M059J (cell line): ENCODE results near the gene D2HGDH. TPM values are rescaled to one million over a fixed set of nuclear protein-coding genes. Genes with fewer than 3 reads are reported as not detected.
A peak's percentile ranks its signal among the peaks of the same experiment; 100 is the strongest.
"Not testable (repeated sequence)": the region's sequence is repeated elsewhere in the genome, so short reads cannot be mapped to it uniquely, and the experiment has no call there.

Experiments used
- DNase-seq: peaks from one replicate; pipeline ENCODE4 v3.0.0-alpha.2; 2012; ENCODE audit warnings: low read depth
- total RNA-seq: library from RNA; depleted of rRNA; stranded (reverse); fragments of >200 nt; shearing (Covaris generic); gene quantifications from 2 replicates; pipeline ENCODE4 v1.2.3, GENCODE V29; 2014

D2HGDH gene
- total RNA-seq, 1 experiment from 2014 or later, result 6.1 TPM

DNA sequence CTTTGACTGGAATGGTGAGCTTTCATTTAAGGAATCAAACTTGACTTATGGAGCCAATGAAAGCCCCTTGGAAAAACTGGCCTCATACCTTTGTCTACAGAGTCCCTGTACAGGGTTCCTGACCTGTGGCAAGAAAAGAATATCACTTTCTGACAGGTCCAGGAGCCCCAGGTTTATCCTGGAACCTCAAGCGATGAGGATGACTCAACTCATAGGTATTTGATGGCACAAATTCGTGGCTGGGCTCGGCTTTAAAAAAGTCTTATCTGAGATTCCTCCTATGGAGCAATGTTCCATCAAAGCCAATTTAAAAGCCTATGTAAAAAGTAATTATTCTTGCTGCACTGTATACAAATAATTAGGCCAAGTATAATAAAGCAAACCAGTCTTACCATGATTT, 57.0 kb downstream of the D2HGDH start:
- DNase-seq, result peak; percentile 40

DNA sequence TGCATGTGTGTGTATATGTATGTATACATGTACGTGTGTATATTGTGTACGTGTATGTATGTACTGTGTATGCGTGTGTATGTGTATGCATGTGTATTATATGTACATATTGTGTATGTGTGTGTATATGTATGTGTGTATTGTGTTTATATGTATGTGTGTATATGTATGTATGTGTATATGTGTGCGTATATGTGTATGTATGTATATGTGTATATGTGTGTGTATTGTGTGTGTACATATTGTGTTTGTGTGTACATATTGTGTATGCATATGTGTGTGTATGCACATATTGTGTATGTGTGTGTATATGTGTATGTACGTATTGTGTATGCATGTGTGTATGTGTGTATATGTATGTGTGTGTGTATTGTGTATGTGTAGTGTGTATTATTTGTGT, 59.0 kb downstream of the D2HGDH start:
- DNase-seq, result no peak

DNA sequence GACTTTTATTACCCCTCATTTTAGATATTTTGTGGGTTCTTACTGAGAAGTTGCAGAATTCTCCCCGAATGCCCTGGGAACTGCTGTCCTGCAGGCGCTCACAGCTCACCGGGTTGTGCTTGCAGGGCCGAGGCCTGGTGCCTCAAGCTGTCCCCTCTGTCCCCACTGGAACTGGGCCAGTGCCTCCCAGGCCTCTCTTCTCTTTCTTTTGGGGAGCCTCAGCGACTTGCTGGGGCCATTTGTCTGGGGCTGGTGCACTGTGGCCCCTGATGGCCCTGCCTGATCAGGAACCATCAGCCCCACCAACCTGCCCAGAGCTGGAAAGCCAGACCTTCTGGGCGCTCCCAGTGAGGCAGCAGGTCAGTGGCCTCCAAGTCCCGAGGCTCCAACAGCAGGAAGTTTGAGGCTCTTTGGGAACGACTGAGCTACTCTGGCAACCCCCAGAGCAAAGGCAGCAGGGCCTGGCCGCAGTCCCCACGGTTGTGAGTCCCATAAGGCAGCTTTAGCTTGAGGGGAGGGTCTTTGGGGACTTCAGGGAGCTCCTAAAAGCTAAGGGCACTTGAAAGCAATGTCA, 59.9 kb downstream of the D2HGDH start:
- no peak for DNase-seq

DNA sequence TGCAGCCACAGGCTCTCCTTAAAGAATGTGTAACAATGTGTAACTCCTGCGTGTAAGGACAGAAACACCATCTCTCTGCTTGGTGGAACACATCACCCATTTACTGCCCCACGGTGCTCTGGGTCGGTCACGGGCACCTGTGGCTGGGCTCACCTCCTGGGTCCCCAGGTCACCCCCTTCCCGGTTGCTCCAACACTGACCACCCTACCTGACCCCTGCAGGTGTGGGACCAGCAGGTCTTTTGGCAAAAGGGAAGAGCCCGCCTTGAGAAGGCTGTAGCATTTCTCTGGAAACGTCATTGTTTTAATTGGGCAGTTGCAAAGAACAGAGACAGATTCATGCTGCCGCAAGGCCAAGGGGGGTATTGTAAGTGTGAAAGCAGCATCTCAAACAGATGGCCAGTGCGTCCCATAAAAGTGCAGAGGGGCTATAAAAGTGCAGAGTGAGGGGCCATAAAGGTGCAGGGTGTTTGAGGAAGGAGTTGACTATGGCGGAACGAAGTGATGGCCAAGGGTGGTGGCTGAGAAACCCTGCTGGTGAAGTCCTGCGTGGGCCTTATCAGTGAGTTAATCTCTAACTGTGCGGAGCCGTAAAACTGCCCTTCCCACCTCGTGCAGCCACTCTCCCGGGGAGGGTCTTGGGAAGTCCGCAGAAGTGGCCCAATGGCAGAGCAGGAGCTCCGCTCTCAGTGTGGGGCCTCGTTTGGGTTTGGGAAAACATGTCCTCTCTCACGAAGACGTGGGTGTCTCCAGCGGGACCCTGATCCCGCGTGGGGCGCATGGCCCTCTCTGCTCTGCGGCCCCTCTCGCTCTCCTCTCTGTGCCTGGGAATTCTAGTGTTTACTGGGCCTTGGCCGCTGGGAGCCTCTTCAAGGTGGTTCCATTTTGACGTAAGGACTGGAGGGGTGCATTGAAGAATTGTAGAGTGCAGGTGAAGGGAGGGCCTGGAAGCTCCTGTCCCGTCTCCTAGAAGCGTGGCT, 60.9 kb downstream of the D2HGDH start:
- no peak for DNase-seq

DNA sequence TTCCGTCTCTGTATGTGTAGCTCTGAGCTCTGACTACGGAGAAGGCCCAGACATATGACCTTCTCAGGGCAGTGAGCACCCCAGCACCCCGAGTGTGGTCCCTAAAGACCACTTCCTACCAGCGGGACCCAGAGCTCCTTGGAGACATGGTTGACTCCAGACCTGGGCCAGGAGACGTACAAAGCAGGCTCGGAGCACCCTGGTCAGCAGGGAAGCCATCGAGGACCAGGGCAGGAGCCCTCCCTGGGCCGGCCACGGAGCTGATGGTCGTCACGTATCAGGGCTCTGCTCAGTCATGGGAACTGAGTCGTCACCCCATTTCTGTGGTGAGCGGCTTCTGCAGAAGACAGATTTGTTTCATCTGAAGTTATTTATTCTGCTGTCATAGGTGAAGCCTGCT, 61.8 kb downstream of the D2HGDH start:
- DNase-seq, result no peak

DNA sequence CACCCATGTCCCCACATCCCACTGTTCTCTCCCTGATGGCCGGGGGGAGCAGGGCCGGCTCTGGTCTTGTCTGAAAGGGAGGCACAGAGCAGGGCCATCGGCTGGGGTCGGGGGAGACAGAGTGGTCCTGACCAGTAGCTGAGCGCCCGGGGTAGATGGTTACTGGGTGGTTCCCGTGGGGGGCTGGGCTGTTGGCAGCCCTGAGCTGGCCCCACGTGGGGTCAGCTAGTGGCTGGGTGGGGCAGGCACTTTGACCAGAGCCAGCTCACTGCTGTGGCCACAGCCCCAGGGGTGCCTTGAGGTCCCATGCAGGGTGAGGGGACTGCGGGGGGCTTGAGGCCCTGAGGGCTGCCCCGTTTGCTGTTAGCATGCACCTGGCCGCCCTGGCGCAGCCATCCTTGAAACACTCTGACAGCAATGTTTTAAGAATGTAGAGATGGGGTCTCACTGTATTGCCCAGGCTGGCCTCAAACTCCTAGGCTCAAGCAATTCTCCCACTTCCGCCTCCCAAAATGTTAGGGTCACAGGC, 62.2 kb downstream of the D2HGDH start:
- no peak for DNase-seq

DNA sequence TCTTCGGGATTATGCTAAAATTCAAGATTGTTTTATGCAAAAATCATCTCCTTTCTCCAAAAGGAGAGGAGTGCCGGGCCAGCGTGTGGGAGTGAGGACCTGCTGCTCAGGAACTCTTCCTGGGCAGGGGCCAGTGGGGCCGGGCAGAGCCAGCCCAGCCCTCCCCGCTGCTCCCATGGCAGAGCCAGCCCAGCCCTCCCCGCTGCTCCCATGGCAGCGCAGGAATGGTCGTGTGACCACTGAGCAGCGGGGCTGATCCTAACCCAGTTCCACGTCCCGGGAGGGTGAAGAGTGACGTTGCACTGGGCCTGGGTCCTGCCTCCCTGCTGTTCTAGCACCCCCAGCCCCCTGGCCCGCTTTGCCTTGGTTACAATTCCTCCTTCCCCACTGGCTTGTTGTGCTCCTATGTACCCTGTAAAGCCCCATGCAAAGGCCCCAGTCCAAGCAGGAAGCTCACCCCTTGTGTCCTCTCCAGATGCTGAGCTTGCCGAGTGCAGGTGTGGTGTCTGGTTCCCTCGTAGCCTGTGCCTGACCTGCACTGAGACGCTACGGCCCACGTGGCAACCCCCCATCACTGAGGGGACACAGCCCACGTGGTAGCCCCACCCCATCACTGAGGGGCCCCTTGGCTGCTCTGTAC, 63.1 kb downstream of the D2HGDH start:
- no peak for DNase-seq

DNA sequence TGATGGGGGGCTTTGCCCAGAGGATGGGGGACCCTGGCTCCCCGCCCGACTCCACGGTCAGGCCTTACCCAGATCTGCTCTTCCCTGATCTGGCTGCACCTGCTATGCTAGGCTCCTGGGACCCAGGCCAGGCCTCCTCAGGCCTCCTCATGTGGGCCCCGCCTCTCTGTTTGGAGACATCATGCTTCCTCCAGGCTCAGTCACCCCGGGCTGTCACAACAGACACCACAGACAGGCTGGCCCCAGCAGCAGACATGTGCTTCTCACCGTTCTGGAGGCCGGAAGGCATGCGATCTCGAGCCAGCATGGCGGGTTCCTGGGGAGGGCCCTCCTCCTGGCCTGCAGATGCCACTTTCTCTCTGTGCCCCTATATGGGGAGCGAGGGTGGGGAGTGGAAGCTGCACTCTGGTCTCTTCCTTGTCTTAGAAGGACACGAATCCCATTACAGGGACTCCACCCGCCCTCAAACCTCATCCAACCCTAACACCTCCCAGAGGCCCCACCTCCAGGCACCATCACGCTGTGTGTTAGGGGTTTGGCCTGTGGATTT, 63.7 kb downstream of the D2HGDH start:
- DNase-seq, result no peak

DNA sequence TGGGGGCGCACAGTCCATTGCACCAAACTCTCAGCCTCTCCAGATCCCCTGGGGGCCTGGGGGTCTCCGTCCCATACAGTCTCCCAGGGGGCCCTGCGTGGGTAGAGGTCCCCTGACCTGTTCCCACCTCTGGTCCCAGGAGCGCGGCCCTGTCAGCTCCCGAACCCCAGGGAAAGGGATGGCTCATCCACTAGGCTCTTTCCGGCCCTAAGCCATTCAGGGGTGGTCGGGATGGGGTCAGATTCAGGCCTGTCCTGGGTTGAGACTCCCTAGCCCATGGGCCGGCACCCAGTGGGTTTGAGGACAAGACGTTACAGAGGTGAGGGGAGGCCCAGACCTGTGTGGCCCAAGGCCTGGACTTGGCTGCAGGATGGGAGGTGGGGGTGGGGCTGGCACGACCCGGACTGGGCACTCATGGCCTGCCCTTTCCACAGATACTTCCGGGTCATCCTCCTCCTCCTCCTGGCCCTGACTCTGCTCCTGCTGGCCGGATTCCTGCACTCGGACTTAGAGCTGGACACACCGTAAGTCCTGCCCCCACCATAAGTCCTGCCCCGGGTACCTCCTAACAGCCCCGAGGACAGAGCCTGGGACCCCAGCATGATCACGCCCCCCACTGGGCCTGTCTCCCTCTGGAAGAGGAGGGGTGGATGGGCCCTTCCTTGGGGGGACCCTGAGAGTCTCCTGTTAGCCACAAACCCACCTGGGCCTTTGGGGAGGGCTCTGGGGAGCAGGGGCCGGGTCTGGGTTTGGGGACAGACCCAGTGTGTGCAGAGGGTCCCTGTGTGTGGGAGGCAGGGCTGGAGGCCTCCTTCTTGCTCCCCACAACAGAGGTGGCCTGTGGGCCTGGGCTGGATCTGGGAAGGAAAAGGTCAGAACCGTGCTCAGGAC, 64.4 kb downstream of the D2HGDH start:
- no peak for DNase-seq

DNA sequence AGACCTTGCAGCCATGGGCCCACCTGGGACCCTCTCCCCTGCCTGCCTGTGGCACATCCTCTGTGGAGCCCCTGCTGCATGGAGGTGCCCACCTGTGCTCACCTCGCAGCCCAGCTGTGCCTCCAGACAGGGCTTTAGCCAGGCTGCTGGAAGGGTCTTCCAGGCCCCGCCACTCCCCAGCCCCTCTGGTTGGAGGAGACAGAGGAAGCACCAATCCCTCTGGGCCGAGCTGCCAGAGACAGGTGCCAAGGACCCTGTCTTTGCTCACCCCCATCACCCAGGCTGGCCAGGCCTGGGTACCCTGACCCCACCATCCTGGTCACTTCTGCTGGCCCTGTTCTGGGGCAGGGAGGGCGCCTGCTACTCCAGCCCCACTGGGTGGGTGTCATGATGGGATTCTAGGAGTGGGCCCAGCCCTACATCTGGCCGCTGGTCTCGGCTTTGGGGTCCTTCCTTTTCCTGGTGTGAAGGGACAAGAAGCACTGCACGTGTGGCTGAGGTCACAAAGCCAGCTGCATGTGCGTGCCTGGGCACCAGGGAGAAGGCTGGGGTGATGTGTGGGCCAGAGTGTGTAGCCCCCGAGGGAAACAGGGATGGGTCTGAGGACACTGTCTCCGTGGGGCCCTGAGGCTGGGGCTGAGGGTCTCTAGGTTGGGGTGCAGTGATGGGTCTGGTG, 65.2 kb downstream of the D2HGDH start:
- DNase-seq, result no peak

DNA sequence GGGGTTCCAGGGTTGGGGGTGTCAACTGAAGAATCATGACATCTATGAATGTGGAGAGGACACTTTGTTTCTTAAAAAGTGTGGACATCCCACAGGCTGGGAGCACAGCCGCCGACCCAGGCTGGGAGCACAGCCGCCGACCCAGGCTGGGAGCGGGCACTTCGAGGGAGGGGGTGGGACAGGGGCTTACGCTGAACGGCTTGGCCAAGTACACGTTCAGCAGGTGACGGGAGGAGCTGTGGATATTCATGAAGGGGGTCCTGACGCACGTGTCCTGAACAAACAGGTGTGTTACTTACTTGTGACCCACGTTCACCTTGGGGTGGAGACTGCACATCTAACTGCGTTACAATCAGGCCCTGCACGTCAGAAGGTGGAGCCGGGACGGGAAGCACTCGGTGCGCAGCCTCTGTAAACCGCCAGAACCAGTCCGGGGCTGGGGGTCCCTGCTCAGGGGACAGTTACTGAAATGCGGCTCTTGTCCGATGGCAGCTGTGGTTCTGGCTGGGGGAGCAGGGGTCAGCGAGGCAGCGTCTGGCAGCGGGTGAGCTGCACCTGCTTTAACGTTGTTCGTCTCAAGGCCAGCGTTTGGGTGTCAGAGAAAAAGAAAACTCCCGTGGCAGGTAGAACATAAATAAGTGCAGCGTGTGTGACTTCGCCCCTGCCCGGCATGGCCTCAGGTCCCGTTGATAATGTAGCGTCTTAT, 65.9 kb downstream of the D2HGDH start:
- DNase-seq, result not testable (repeated sequence)

DNA sequence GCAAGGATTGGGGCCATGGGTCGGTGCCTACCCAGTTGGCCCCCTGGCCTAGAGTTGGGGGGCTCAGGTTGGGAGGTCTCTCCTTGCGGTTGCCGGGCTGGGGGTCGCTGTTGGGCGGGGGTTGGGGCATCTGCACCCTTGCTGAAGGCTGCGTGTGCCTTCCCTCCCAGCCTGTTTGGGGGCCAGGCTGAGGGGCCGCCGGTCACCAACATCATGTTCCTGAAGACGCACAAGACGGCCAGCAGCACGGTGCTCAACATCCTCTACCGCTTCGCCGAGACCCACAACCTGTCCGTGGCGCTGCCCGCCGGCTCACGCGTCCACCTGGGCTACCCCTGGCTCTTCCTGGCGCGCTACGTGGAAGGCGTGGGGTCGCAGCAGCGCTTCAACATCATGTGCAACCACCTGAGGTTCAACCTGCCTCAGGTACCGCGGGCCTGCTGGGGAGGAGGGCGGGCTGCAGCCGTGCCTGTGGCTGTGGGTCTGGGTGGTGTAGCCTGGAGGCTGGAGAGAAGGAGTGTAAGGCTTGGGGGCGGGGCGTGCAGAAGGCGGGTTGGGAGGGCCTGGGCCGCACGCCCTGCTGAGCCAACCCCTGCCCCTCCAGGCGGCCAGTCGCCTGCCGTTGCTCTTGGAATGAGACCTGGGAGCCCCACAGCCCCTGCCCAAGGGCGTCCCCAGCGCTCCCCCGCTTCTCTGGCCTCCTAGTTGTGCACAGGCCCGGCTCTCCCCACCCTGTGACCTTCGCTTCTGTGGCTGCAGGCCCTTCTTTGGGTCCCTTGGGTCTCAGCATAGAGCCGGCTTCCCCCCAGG, 67.4 kb downstream of the D2HGDH start:
- DNase-seq, result no peak

DNA sequence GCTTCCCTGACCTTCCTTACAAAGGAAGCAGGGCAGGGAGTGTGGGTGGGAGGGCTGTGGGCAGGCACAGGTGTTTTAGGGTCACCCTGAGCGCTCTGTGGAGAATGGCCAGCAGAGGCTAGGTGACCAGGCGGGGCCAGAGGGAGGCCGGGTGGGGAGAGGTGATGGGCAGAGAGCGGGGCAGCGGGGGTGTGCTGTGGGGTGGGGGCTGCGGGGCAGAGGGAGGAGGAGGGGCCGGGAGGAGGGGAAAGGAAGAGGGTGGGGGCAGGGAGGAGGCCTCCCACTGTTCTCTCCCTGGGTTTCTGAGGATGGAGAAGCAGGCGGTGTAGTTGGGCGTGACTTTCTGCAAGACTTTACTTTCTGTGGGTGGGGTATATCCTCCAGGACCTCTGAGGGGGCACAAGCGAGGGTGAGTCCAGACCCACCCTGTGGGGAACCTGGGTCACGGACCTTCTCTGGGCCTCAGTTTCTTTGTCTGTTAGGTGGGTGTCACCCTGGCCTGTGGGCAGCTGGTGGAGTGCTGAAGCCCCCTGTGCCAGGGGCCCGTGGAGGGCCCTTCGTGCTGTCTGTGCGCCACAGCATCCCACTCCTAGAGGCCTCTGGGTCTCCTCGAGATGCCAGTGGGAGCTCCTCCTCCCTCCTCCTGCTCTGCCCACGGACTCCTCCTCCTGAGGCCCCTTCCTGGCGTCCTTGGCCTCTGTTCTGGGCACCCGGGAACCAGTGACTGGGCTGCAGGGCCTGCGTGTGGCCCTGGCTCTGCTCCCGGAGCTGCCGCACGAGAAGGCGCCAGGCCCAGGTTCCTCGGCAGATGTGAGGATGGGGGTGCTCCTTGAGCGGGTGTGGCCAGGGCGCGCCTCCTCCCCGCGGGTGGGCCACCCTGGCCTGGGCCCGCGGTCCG, 68.2 kb downstream of the D2HGDH start:
- no peak for DNase-seq

DNA sequence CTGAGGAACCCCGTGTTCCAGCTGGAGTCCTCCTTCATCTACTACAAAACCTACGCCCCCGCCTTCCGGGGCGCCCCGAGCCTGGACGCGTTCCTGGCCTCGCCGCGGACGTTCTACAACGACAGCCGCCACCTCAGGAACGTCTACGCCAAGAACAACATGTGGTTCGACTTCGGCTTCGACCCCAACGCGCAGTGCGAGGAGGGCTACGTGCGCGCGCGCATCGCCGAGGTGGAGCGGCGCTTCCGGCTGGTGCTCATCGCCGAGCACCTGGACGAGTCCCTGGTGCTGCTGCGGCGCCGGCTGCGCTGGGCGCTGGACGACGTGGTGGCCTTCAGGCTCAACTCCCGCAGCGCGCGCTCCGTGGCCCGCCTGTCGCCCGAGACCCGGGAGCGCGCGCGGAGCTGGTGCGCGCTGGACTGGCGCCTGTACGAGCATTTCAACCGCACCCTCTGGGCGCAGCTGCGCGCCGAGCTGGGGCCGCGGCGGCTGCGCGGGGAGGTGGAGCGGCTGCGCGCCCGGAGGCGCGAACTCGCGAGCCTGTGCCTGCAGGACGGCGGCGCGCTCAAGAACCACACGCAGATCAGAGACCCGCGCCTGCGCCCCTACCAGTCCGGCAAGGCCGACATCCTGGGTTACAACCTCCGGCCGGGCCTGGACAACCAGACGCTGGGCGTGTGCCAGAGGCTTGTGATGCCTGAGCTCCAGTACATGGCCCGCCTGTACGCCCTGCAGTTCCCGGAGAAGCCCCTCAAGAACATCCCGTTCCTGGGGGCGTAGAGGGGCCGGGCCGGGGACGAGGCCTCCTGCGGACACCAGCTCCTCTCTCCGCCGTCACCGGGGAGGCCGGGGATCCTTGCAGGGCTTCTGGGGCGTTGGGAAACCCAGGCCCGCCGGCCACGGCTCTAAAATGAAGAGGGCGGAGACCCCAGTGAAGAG, 69.2 kb downstream of the D2HGDH start:
- peak; percentile 22 for DNase-seq

DNA sequence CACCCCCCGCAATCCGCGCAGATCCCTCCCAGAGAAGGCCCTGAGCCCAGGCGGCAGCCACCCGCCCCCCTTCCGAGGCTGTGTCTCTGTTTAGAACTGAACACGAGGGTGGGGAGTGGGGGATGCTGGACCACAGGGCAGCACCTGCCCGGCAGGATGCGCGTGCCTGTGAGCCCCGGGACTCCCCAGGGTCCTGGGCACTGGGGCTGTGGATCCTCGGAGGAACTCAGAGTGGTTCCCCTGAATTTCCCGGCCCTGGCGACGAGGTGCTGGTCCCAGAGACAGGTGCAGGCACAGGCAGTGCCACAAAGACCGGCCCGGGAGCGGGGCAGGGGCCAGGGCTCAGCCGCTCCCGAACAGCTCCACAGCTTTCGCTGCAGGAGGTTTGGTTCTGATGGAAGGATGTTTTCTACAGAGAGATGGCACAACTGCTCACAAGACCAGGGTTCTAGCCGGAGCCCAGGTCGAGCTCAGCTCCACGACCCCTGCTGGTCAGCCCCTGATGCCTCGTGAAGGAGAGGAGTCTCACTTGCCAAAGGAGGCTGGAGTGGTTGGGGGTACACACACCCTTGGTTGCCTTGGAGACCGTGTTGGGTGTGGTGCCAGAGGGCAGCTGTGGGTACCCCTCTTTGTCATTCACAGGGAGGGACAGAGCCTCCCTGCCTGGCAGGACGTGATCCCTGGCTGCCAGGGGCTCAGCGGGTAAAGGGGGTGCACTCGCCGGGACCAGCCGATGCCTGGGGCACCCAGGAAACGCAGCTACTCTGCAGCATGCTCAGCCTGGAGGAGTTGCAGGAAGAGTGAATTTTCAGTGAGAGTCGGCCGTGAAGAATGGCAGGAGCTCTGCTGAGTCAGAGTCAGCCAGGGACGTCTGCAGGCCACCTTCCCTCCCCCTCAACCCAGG, 70.1 kb downstream of the D2HGDH start:
- no peak for DNase-seq

DNA sequence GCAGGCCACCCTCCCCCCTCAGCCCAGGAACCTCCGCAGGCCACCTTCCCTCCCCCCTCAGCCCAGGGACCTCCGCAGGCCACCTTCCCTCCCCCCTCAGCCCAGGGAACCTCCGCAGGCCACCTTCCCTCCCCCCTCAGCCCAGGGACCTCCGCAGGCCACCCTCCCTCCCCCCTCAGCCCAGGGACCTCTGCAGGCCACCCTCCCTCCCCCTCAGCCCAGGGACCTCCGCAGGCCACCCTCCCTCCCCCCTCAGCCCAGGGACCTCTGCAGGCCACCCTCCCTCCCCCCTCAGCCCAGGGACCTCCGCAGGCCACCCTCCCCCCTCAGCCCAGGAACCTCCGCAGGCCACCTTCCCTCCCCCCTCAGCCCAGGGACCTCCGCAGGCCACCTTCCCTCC, 71.8 kb downstream of the D2HGDH start:
- DNase-seq, result not testable (repeated sequence)
